22Rv1 (cell line): Measurements from ENCODE around the gene TENT5C.

ENCODE experiments used
- H3K27ac ChIP-seq: fragments of 450-650 bp; 2 replicates; pipeline ENCODE4 v1.5.1; 2017
- ZFX ChIP-seq: fragments of 450-650 bp; IDR thresholded peaks from 2 replicates; pipeline ENCODE4 v1.6.1; 2017; ENCODE audit warnings: antibody characterized with exemption, borderline replicate concordance
- TF ChIP-seq, protein P1 (sequence below): fragments of 450-650 bp; IDR thresholded peaks from 2 replicates; pipeline ENCODE4 v1.5.1; 2017; ENCODE audit warnings: mild to moderate bottlenecking

The TENT5C gene

DNA sequence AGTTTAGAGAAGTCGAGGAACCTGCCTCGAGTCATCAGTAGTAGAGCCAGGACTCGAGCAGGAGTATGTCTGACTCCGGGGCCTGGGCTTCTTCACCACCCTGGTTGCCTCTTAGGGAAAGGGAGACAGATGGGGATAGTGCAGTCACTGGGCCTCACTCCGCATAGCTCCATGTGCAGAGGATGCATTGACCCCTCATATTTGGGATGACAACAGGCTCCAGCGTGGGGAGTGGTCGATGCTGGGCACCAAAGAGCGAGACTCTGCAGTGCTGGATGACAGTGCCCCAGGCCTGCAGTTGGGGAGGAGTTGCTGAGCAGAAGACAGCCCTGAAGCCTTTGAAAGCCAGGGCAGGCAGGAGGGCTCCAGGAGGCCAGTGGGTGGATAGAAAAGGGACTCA is 20.8 kb upstream of the TENT5C start:
- TF ChIP-seq, protein P1, sequence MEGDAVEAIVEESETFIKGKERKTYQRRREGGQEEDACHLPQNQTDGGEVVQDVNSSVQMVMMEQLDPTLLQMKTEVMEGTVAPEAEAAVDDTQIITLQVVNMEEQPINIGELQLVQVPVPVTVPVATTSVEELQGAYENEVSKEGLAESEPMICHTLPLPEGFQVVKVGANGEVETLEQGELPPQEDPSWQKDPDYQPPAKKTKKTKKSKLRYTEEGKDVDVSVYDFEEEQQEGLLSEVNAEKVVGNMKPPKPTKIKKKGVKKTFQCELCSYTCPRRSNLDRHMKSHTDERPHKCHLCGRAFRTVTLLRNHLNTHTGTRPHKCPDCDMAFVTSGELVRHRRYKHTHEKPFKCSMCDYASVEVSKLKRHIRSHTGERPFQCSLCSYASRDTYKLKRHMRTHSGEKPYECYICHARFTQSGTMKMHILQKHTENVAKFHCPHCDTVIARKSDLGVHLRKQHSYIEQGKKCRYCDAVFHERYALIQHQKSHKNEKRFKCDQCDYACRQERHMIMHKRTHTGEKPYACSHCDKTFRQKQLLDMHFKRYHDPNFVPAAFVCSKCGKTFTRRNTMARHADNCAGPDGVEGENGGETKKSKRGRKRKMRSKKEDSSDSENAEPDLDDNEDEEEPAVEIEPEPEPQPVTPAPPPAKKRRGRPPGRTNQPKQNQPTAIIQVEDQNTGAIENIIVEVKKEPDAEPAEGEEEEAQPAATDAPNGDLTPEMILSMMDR: no peak
- TF ChIP-seq ZFX: no peak
- no peak overlapping the region for H3K27ac ChIP-seq

DNA sequence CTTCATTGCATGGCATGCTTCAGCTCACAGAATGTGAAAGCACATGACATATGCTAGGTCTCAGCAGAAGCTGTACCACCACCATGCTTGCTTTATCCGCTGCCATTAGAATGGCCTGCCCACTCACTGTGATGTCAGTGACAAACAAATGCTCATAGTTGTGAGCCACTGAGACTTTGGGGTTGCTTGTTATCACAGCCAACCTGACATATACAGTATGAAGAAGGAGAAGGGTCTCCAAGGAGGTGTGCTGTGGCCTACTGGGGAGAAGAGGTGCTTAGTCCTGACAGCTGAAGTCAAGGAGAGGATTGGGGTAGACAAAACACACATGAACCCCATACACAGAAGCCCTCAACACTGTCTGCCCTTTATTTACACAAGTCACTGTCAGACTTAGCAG is 19.5 kb upstream of the TENT5C start:
- no peak overlapping the region for H3K27ac ChIP-seq
- TF ChIP-seq, protein P1: no peak
- no peak for TF ChIP-seq ZFX

DNA sequence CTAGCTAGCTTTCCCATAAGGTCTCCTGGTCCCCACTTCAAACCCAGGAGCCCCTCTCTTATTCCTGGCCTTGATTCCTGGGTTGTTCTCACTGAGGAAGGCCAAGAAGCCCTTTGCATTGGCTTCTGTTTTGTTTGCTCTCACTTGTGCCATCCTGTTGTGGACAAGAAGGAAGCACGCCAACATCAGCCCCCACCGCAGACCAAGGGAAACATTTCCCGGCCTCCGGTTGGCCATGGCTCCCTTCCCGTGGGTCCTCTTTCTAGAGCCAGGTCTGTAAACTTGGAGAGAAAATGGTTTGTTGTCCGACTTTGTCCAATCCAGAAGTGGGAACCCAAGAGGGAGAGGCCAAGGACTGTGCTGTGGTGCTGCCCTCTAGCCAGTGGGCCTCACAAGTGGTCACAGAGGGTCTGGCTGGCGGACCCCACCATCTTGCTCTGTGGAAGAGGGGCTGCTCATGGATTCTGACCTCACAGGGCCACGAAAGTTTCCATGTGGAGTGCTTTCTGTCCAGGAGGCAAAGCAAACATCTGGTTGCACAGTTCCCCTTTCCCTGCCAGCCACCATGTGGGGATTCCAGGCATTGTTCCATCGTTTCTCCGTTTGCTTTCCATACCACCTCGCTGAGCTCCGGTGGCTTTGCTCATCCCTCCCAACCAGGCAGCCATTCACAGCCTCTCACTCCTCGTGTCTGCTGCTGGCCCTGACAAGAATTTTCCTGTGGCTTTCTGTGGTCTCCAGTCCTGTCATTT is 18.9 kb upstream of the TENT5C start:
- H3K27ac ChIP-seq: no peak overlapping the region
- TF ChIP-seq, protein P1: no peak
- no peak for TF ChIP-seq ZFX

DNA sequence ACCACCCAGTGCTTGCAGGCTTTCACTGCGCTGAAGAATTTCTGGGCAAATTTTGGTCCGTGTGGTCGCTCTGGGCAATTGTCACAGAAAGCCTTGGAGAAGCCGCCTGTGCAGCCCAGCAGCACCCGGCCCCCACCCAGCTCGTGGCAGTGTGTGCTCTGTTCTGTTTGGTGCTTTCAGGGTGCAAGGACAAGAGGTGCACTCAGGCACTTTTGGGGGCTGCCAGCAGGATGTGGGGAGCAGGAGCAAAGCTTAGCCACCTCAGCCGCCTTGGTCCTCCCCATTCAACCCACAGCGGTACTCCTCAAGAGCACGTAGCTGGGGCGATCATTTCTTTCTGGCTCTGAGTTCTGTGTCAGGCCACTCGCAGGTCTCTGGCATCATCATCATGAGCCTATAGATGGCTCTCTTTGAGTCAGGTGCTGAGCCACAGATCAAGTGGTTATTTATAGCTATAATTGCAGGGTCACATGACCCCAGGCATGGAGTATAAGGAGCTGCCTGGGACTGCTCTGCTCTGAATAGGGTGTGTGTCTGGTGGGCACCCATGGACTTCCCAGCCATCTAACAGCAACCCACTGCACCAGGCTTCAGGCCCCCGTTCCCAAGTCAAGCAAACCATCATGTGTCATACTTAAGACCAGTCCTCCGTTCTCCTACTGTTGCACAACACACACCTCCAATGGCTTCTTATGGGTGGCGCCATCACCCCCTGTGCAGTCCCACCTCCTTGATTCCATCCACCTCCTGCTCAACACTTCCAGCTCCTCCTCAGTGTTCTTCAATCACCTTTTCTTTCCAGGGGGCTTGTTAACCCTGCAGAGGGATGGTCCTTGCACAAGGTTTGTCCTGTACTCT is 18.1 kb upstream of the TENT5C start:
- H3K27ac ChIP-seq: no peak overlapping the region
- no peak for TF ChIP-seq ZFX
- TF ChIP-seq, protein P1: no peak

DNA sequence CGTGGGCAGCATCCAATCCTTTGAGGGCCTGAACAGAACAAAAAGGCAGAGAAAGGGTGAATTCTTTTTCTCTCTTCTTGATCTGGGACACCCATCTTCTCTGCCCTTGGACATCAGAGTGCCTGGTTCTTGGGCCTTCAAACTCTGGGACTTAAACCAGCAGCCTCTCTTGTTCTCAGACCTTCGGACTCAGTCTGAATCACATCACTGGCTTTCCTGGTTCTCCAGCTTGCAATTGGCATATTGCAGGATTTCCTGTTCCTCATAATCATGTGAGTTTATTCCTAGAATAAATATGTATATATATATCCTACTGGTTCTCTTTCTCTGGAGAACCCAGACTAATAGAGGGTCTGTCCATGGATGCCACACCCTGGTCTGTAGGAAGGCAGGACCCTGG is 16.3 kb upstream of the TENT5C start:
- H3K27ac ChIP-seq: peak overlapping the region; percentile 80
- no peak for TF ChIP-seq ZFX
- TF ChIP-seq, protein P1: no peak

DNA sequence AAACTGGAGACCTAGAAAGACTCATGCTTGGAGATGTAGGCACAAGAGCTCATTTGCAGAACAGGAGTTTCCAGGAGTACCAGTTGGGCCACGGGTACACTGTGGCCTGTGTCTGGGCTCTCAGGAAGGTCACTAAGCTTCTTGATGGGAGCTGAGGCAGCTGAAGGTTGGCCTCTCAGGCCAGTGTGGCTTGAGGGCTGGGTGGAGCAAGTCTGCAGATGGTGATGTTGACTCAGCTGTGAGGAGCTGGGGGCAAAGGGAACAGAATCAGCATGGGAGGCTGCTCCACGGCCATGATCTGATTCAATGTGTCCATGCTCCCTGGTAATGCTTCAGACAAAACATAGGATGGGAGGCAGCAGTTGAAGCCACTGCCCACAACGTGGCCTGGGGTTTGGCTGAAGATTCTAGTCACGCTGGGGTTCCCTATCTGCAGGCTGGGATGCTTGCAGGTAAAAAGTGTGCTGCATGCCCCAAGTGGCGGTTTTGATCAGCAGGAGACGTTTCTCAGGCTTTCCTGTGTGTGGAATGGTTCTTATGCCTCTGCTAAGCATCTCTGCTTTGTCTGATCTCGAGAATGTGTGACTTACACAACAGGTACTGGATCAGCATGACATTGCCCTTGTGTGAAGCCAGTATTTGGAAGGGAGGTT is 15.4 kb upstream of the TENT5C start:
- TF ChIP-seq, protein P1: no peak
- TF ChIP-seq ZFX: no peak
- peak overlapping the region; percentile 80 for H3K27ac ChIP-seq
